ENCODE data around the gene CD300H. TPM values are rescaled to one million over a fixed set of nuclear protein-coding genes. Genes with fewer than 3 reads are reported as not detected.

CD300H gene
- total RNA-seq, 1 donor from 2014 or later, result not detected

- no peak for TF ChIP-seq CTCF (conservative IDR thresholded peaks at IDR 0.05; ENCODE audit: low read depth, low read length)
- no peak for DNase-seq (ENCODE audit: low read depth)
- H3K4me3 ChIP-seq (ENCODE audit: low read depth, low read length), result no peak overlapping the region
Observed at GRCh38 chr17:74536890-74537289, 30.4 kb downstream of the CD300H start.

- no peak for TF ChIP-seq CTCF (conservative IDR thresholded peaks at IDR 0.05; ENCODE audit: low read depth, low read length)
- DNase-seq (ENCODE audit: low read depth), result no peak
- no peak overlapping the region for H3K4me3 ChIP-seq (ENCODE audit: low read depth, low read length)
Observed at GRCh38 chr17:74532115-74532514, 35.2 kb downstream of the CD300H start.

GRCh38 chr17:74531231-74531761, 36.0 kb downstream of the CD300H start, which contains the start of gene CD300LB:
TSS of gene CD300LB (minus strand) at chr17:74531475. CDS start at chr17:74531350, 125 bp downstream.
- DNase-seq (ENCODE audit: low read depth), result no peak
- no peak for TF ChIP-seq CTCF (conservative IDR thresholded peaks at IDR 0.05; ENCODE audit: low read depth, low read length)
- H3K4me3 ChIP-seq (ENCODE audit: low read depth, low read length), result no peak within 1 kb of the TSS

- TF ChIP-seq CTCF (conservative IDR thresholded peaks at IDR 0.05; ENCODE audit: low read depth, low read length), result no peak
- no peak overlapping the region for H3K4me3 ChIP-seq (ENCODE audit: low read depth, low read length)
- no peak for DNase-seq (ENCODE audit: low read depth)
Observed at GRCh38 chr17:74530831-74531150, 36.5 kb downstream of the CD300H start.

- TF ChIP-seq CTCF (conservative IDR thresholded peaks at IDR 0.05; ENCODE audit: low read depth, low read length), result no peak
- H3K4me3 ChIP-seq (ENCODE audit: low read depth, low read length), result no peak overlapping the region
- DNase-seq (ENCODE audit: low read depth), result no peak
Observed at GRCh38 chr17:74529243-74529642, 38.1 kb downstream of the CD300H start.

- TF ChIP-seq CTCF (conservative IDR thresholded peaks at IDR 0.05; ENCODE audit: low read depth, low read length), result no peak
- no peak overlapping the region for H3K4me3 ChIP-seq (ENCODE audit: low read depth, low read length)
- DNase-seq (ENCODE audit: low read depth), result no peak
Observed at GRCh38 chr17:74528491-74529199, 38.7 kb downstream of the CD300H start.

- no peak overlapping the region for H3K4me3 ChIP-seq (ENCODE audit: low read depth, low read length)
Observed at GRCh38 chr17:74527756-74528155, 39.6 kb downstream of the CD300H start.

More at GRCh38 chr17:74527756-74528155, 39.6 kb downstream of the CD300H start:
- DNase-seq (ENCODE audit: low read depth), result no peak
- TF ChIP-seq CTCF (conservative IDR thresholded peaks at IDR 0.05; ENCODE audit: low read depth, low read length), result no peak

Measured in epithelial cell of proximal tubule (primary cell).